WTC11 (cell line): ENCODE measurements around the gene AFF3. TPM values are rescaled to one million over a fixed set of nuclear protein-coding genes. Genes with fewer than 3 reads are reported as not detected.

Experiments used
- ATAC-seq: fragments of 200-7000 bp; cut with Tn5 transposase; 2 replicates; pipeline ENCODE4 v1.10.0; 2021; ENCODE audit warnings: mild to moderate bottlenecking, moderate library complexity
- CTCF ChIA-PET: fragments of 300-600 bp; sonication (Branson Sonifier 250); formaldehyde crosslinking; loops from one replicate; lab custom pipeline; 2021; ENCODE audit warnings: antibody characterized with exemption; lab: Charles Lee
- POLR2A ChIA-PET: fragments of 350-600 bp; sonication (Branson Sonifier 250); formaldehyde crosslinking; loops from one replicate; lab custom pipeline; 2021; ENCODE audit warnings: antibody characterized with exemption; lab: Charles Lee
- DNase-seq: peaks from one replicate; pipeline ENCODE4 v3.0.0; 2021; ENCODE audit warnings: low spot score
- H3K27ac Mint-ChIP-seq: 2 replicates; pipeline ENCODE4 v1.8.0; 2021; ENCODE audit warnings: mixed read lengths
- H3K27me3 Mint-ChIP-seq: 2 replicates; pipeline ENCODE4 v1.8.0; 2021; ENCODE audit warnings: low read depth, mild to moderate bottlenecking, moderate library complexity, mixed read lengths
- H3K36me3 Mint-ChIP-seq: 2 replicates; pipeline ENCODE4 v1.8.0; 2021; ENCODE audit warnings: mixed read lengths
- H3K4me1 Mint-ChIP-seq: 2 replicates; pipeline ENCODE4 v1.8.0; 2022; ENCODE audit warnings: mixed read lengths
- H3K4me3 Mint-ChIP-seq: 2 replicates; pipeline ENCODE4 v1.8.0; 2021; ENCODE audit warnings: mild to moderate bottlenecking, moderate library complexity, mixed read lengths
- H3K9me3 Mint-ChIP-seq: 2 replicates; pipeline ENCODE4 v1.8.0; 2021; ENCODE audit warnings: mixed read lengths
- JAZF1 ChIP-seq: fragments of 250-450 bp; sonication (Bioruptor Pico); IDR thresholded peaks from 2 replicates; pipeline ENCODE4 v1.9.0; 2021; ENCODE audit warnings: moderate library complexity, mild to moderate bottlenecking, inconsistent platforms
- KAT7 ChIP-seq: sonication (generic); formaldehyde crosslinking; IDR thresholded peaks from 2 replicates; pipeline ENCODE4 v1.8.1; 2023; ENCODE audit warnings: missing genetic modification reagents, mild to moderate bottlenecking, borderline replicate concordance
- NFATC4 ChIP-seq: fragments of 250-450 bp; sonication (Bioruptor Pico); IDR thresholded peaks from 2 replicates; pipeline ENCODE4 v1.9.0; 2021; ENCODE audit warnings: mild to moderate bottlenecking
- NFE2L1 ChIP-seq: sonication (generic); formaldehyde crosslinking; IDR thresholded peaks from 2 replicates; pipeline ENCODE4 v1.8.1; 2023; ENCODE audit warnings: missing genetic modification reagents
- NFYB ChIP-seq: sonication (generic); formaldehyde crosslinking; conservative IDR thresholded peaks from 2 replicates; pipeline ENCODE4 v1.8.0; 2022; ENCODE audit warnings: low read depth, missing genetic modification reagents
- NR1H2 ChIP-seq: sonication (generic); formaldehyde crosslinking; IDR thresholded peaks from 2 replicates; pipeline ENCODE4 v1.9.0; 2021; ENCODE audit warnings: mild to moderate bottlenecking, moderate library complexity, missing genetic modification reagents
- OVOL2 ChIP-seq: fragments of 250-450 bp; sonication (Bioruptor Pico); IDR thresholded peaks from 2 replicates; pipeline ENCODE4 v1.9.0; 2021; ENCODE audit warnings: mild to moderate bottlenecking, borderline replicate concordance
- RORB ChIP-seq: fragments of 250-450 bp; sonication (Bioruptor Pico); IDR thresholded peaks from 2 replicates; pipeline ENCODE4 v1.9.0; 2021; ENCODE audit warnings: mild to moderate bottlenecking
- SMAD4 ChIP-seq: sonication (generic); formaldehyde crosslinking; IDR thresholded peaks from 2 replicates; pipeline ENCODE4 v1.8.0; 2022; ENCODE audit warnings: mild to moderate bottlenecking, missing genetic modification reagents
- TEAD1 ChIP-seq: sonication (generic); formaldehyde crosslinking; IDR thresholded peaks from 2 replicates; pipeline ENCODE4 v1.8.0; 2022; ENCODE audit warnings: mild to moderate bottlenecking, missing genetic modification reagents
- ZNF317 ChIP-seq: sonication (generic); formaldehyde crosslinking; IDR thresholded peaks from 2 replicates; pipeline ENCODE4 v1.8.1; 2023; ENCODE audit warnings: low read depth, mild to moderate bottlenecking, moderate library complexity, missing genetic modification reagents, borderline replicate concordance
- ZNF416 ChIP-seq: fragments of 250-450 bp; sonication (Bioruptor Pico); IDR thresholded peaks from 2 replicates; pipeline ENCODE4 v1.9.0; 2021; ENCODE audit warnings: mild to moderate bottlenecking, inconsistent platforms
- total RNA-seq: library from RNA; stranded (reverse); gene quantifications from 3 replicates; pipeline ENCODE4 v1.2.3, GENCODE V29; 2021
- TF ChIP-seq, protein P1 (sequence below): sonication (generic); formaldehyde crosslinking; IDR thresholded peaks from 2 replicates; pipeline ENCODE4 v1.8.1; 2022; ENCODE audit warnings: low read depth, missing genetic modification reagents, borderline replicate concordance
- TF ChIP-seq, protein P2 (sequence below): sonication (generic); formaldehyde crosslinking; conservative IDR thresholded peaks from 2 replicates; pipeline ENCODE4 v1.8.1; 2023; ENCODE audit warnings: mild to moderate bottlenecking, low read depth, missing genetic modification reagents, moderate library complexity
- TF ChIP-seq, protein P3 (sequence below): fragments of 250-450 bp; sonication (Bioruptor Pico); IDR thresholded peaks from 2 replicates; pipeline ENCODE4 v1.9.0; 2021; ENCODE audit warnings: moderate library complexity, mild to moderate bottlenecking, inconsistent platforms, borderline replicate concordance
- TF ChIP-seq, protein P4 (sequence below): sonication (generic); formaldehyde crosslinking; IDR thresholded peaks from 2 replicates; pipeline ENCODE4 v1.8.0; 2022; ENCODE audit warnings: missing genetic modification reagents
- TF ChIP-seq, protein P5 (sequence below): sonication (generic); formaldehyde crosslinking; IDR thresholded peaks from 2 replicates; pipeline ENCODE4 v1.8.1; 2023; ENCODE audit warnings: mild to moderate bottlenecking, missing genetic modification reagents
- TF ChIP-seq, protein P6 (sequence below): fragments of 250-450 bp; sonication (Bioruptor Pico); IDR thresholded peaks from 2 replicates; pipeline ENCODE4 v1.9.0; 2021; ENCODE audit warnings: mild to moderate bottlenecking

The AFF3 gene
- total RNA-seq, 1 experiment from 2014 or later, result 1.2 TPM

DNA sequence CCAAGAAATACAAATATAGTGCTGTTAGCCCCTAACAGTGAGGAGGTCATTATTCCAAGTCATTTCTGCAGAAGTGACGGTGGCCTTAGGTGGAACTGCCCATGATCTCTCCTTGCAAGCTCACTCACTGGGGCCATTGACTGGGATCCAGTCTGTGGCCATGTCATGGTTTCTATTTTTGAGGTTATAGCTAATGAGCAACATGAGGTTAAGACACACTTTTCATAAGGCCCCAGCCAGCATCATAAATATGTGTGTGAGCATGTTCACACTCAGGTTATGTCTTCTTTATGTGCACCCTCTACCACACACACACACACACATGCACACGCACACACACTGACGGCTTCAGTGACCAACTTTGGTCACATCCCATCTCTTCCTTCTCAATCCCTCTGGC, 484 bp downstream of the AFF3 start:
- DNase-seq, result no peak
- no peak overlapping the region for H3K4me3 Mint-ChIP-seq
- H3K9me3 Mint-ChIP-seq, result peaks cover 21% of the 10 kb centered on the region
- CTCF ChIA-PET, result interaction anchor here (1.4 kb wide), 1 partner anchor 119 kb away, joined by 4 read pairs; no protein-coding TSS in a partner anchor
- no peak overlapping the region for H3K27ac Mint-ChIP-seq
- no peaks in the 10 kb centered on the region for H3K36me3 Mint-ChIP-seq
- no peak for ATAC-seq
- H3K4me1 Mint-ChIP-seq, result no peaks in the 10 kb centered on the region
- TF ChIP-seq, protein P1, sequence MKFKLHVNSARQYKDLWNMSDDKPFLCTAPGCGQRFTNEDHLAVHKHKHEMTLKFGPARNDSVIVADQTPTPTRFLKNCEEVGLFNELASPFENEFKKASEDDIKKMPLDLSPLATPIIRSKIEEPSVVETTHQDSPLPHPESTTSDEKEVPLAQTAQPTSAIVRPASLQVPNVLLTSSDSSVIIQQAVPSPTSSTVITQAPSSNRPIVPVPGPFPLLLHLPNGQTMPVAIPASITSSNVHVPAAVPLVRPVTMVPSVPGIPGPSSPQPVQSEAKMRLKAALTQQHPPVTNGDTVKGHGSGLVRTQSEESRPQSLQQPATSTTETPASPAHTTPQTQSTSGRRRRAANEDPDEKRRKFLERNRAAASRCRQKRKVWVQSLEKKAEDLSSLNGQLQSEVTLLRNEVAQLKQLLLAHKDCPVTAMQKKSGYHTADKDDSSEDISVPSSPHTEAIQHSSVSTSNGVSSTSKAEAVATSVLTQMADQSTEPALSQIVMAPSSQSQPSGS, result no peak
- TF ChIP-seq, protein P2, sequence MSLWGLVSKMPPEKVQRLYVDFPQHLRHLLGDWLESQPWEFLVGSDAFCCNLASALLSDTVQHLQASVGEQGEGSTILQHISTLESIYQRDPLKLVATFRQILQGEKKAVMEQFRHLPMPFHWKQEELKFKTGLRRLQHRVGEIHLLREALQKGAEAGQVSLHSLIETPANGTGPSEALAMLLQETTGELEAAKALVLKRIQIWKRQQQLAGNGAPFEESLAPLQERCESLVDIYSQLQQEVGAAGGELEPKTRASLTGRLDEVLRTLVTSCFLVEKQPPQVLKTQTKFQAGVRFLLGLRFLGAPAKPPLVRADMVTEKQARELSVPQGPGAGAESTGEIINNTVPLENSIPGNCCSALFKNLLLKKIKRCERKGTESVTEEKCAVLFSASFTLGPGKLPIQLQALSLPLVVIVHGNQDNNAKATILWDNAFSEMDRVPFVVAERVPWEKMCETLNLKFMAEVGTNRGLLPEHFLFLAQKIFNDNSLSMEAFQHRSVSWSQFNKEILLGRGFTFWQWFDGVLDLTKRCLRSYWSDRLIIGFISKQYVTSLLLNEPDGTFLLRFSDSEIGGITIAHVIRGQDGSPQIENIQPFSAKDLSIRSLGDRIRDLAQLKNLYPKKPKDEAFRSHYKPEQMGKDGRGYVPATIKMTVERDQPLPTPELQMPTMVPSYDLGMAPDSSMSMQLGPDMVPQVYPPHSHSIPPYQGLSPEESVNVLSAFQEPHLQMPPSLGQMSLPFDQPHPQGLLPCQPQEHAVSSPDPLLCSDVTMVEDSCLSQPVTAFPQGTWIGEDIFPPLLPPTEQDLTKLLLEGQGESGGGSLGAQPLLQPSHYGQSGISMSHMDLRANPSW (CRISPR knock-in tag), result no peak
- TF ChIP-seq, protein P3, sequence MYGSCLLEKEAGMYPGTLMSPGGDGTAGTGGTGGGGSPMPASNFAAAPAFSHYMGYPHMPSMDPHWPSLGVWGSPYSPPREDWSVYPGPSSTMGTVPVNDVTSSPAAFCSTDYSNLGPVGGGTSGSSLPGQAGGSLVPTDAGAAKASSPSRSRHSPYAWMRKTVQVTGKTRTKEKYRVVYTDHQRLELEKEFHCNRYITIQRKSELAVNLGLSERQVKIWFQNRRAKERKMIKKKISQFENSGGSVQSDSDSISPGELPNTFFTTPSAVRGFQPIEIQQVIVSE (CRISPR knock-in tag), result no peak
- TF ChIP-seq SMAD4 (CRISPR knock-in tag) (no peak), ZNF416 (CRISPR knock-in tag) (no peak), ZNF317 (CRISPR knock-in tag) (no peak), KAT7 (CRISPR knock-in tag) (no peak), JAZF1 (CRISPR knock-in tag) (no peak), OVOL2 (CRISPR knock-in tag) (no peak), RORB (no peak), TEAD1 (no peak), NFYB (CRISPR knock-in tag) (no peak), NFATC4 (CRISPR knock-in tag) (no peak), NR1H2 (CRISPR knock-in tag) (no peak)
- TF ChIP-seq, protein P4, sequence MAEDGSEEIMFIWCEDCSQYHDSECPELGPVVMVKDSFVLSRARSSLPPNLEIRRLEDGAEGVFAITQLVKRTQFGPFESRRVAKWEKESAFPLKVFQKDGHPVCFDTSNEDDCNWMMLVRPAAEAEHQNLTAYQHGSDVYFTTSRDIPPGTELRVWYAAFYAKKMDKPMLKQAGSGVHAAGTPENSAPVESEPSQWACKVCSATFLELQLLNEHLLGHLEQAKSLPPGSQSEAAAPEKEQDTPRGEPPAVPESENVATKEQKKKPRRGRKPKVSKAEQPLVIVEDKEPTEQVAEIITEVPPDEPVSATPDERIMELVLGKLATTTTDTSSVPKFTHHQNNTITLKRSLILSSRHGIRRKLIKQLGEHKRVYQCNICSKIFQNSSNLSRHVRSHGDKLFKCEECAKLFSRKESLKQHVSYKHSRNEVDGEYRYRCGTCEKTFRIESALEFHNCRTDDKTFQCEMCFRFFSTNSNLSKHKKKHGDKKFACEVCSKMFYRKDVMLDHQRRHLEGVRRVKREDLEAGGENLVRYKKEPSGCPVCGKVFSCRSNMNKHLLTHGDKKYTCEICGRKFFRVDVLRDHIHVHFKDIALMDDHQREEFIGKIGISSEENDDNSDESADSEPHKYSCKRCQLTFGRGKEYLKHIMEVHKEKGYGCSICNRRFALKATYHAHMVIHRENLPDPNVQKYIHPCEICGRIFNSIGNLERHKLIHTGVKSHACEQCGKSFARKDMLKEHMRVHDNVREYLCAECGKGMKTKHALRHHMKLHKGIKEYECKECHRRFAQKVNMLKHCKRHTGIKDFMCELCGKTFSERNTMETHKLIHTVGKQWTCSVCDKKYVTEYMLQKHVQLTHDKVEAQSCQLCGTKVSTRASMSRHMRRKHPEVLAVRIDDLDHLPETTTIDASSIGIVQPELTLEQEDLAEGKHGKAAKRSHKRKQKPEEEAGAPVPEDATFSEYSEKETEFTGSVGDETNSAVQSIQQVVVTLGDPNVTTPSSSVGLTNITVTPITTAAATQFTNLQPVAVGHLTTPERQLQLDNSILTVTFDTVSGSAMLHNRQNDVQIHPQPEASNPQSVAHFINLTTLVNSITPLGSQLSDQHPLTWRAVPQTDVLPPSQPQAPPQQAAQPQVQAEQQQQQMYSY (CRISPR knock-in tag), result no peak
- TF ChIP-seq, protein P5, sequence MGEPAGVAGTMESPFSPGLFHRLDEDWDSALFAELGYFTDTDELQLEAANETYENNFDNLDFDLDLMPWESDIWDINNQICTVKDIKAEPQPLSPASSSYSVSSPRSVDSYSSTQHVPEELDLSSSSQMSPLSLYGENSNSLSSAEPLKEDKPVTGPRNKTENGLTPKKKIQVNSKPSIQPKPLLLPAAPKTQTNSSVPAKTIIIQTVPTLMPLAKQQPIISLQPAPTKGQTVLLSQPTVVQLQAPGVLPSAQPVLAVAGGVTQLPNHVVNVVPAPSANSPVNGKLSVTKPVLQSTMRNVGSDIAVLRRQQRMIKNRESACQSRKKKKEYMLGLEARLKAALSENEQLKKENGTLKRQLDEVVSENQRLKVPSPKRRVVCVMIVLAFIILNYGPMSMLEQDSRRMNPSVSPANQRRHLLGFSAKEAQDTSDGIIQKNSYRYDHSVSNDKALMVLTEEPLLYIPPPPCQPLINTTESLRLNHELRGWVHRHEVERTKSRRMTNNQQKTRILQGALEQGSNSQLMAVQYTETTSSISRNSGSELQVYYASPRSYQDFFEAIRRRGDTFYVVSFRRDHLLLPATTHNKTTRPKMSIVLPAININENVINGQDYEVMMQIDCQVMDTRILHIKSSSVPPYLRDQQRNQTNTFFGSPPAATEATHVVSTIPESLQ, result no peak
- H3K27me3 Mint-ChIP-seq, result no peaks in the 10 kb centered on the region; the same call in 1 of the 2 replicates
- POLR2A ChIA-PET, result no interaction called here

DNA sequence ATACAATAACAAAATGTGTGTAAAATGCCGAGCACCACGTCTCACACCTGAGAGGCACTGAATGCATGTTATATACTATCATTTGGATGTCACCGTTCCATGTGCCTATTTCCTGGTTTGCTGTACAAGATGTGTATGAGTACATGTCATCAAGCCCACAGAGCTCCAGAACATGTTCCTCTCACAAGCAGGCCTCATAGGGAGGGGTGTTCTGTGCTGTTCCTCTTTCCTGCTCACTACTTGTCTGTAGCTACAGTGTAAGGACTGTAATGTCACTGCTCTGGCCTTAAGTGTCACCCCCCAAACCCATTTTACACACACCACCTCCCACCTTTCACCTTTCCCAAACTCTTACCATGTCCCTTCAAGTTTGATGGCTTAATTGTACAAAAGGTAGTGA, 1.8 kb downstream of the AFF3 start:
- H3K36me3 Mint-ChIP-seq, result no peaks in the 10 kb centered on the region
- no peak overlapping the region for H3K27ac Mint-ChIP-seq
- ChIA-PET POLR2A (no interaction called here), CTCF (interaction anchor here (0.9 kb wide), 1 partner anchor 121 kb away, joined by 3 read pairs; no protein-coding TSS in a partner anchor)
- peaks cover 21% of the 10 kb centered on the region for H3K9me3 Mint-ChIP-seq
- H3K27me3 Mint-ChIP-seq, result no peaks in the 10 kb centered on the region; the same call in 1 of the 2 replicates
- no peak overlapping the region for H3K4me3 Mint-ChIP-seq
- ATAC-seq (no peak), DNase-seq (no peak)
- no peaks in the 10 kb centered on the region for H3K4me1 Mint-ChIP-seq
- TF ChIP-seq RORB, result no peak
- TF ChIP-seq, protein P3 (CRISPR knock-in tag), result no peak
- TF ChIP-seq, protein P2 (CRISPR knock-in tag), result no peak
- no peak for TF ChIP-seq OVOL2 (CRISPR knock-in tag)
- TF ChIP-seq NFE2L1 (CRISPR knock-in tag), result no peak
- TF ChIP-seq, protein P6, sequence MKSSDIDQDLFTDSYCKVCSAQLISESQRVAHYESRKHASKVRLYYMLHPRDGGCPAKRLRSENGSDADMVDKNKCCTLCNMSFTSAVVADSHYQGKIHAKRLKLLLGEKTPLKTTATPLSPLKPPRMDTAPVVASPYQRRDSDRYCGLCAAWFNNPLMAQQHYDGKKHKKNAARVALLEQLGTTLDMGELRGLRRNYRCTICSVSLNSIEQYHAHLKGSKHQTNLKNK, result no peak
